ENCODE data around the gene LARP4. TPM values are rescaled to one million over a fixed set of nuclear protein-coding genes. Genes with fewer than 3 reads are reported as not detected.

LARP4 gene
- total RNA-seq, 1 donor = 33.8 TPM

- H3K4me3 ChIP-seq (ENCODE audit: low read depth, low read length) = no peak overlapping the region
- TF ChIP-seq, protein P1, sequence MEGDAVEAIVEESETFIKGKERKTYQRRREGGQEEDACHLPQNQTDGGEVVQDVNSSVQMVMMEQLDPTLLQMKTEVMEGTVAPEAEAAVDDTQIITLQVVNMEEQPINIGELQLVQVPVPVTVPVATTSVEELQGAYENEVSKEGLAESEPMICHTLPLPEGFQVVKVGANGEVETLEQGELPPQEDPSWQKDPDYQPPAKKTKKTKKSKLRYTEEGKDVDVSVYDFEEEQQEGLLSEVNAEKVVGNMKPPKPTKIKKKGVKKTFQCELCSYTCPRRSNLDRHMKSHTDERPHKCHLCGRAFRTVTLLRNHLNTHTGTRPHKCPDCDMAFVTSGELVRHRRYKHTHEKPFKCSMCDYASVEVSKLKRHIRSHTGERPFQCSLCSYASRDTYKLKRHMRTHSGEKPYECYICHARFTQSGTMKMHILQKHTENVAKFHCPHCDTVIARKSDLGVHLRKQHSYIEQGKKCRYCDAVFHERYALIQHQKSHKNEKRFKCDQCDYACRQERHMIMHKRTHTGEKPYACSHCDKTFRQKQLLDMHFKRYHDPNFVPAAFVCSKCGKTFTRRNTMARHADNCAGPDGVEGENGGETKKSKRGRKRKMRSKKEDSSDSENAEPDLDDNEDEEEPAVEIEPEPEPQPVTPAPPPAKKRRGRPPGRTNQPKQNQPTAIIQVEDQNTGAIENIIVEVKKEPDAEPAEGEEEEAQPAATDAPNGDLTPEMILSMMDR (IDR thresholded peaks at IDR 0.05; ENCODE audit: insufficient read depth, low read length) = no peak
- DNase-seq (ENCODE audit: low read depth) = no peak
These were observed 126.7 kb downstream of the LARP4 start for GRCh38 chr12:50527359-50527726.

DNA sequence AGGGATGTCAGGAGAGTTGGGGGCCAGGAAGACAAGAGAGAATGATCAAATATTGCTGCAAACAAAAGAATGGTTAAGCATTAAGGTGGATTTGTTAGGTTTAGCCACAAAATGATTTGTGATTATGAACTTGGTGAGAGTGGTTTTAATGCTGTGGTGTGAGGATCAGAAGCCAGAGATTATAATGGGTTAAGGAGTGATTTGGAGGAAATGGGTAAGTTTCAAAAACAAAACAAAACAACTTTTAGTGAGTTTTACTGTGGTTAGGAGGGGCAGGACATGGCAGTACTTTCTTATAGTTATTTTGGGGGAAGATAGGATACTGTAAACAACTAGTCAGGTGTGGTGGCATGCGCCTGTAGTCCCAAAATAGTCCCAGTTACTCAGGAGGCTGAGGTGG lies 128.1 kb downstream of the LARP4 start:
- no peak for DNase-seq (ENCODE audit: low read depth)
- TF ChIP-seq, protein P1 (IDR thresholded peaks at IDR 0.05; ENCODE audit: insufficient read depth, low read length) = no peak
- no peak overlapping the region for H3K4me3 ChIP-seq (ENCODE audit: low read depth, low read length)

DNA sequence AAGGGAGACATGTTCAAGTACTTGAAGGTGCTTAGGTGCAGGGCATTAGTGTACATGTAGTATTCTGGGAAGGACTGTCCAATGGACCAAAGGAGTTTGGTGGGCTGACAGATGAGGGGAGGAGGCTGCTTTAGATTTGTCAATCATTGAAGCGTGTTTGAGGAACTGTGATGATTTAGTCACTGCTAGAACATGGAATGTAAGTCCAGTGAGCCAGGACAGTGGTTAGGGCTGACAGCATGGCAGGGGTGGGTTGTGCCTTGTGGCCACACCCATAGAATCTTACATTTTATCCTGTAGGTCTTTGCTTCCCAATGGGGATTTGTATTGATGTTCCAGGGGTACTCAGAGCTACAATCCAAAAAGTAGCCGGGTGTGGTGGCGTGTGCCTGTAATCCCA lies 128.7 kb downstream of the LARP4 start:
- no peak for DNase-seq (ENCODE audit: low read depth)
- no peak overlapping the region for H3K4me3 ChIP-seq (ENCODE audit: low read depth, low read length)
- TF ChIP-seq, protein P1 (IDR thresholded peaks at IDR 0.05; ENCODE audit: insufficient read depth, low read length) = no peak

Other genes with a start within 250 kb of the LARP4 start
- 20.0 and 32.7 TPM in 2 replicates for gene CERS5, start 233.5 kb upstream of the LARP4 start, total RNA-seq (ENCODE audit: low replicate concordance)
- 156 and 229 TPM in 2 replicates for gene LIMA1, start 117.4 kb upstream of the LARP4 start, total RNA-seq (ENCODE audit: low replicate concordance)
- gene FAM186A, start 4.3 kb upstream of the LARP4 start, total RNA-seq (ENCODE audit: low replicate concordance) = not detected in 2 replicates
- gene DIP2B, start 104.1 kb downstream of the LARP4 start, total RNA-seq (ENCODE audit: low replicate concordance) = 23.3 and 26.7 TPM in 2 replicates

All from fibroblast of the aortic adventitia (primary cell).